ENCODE data around the gene PAFAH2.

DNA sequence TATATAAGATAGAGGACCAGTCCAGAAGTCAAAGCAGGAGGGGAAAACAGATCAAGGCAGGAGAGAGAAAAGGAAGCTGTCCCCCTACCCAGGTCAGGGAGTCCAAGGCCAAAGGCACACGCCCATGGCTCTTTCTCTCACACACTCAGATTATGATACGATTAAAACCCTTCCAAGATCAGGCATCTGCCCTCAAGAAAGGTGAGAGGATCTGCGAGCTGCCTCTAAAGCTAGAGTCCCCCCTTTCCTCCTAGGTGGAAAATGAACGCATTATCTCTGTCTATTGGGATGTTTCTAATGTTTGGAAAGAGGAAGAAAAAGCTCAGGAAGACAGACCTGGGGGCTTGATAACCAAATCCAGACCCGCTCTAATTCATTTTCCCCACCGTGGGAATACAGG is 7.6 kb downstream of the PAFAH2 start:
- TF ChIP-seq, protein P1, sequence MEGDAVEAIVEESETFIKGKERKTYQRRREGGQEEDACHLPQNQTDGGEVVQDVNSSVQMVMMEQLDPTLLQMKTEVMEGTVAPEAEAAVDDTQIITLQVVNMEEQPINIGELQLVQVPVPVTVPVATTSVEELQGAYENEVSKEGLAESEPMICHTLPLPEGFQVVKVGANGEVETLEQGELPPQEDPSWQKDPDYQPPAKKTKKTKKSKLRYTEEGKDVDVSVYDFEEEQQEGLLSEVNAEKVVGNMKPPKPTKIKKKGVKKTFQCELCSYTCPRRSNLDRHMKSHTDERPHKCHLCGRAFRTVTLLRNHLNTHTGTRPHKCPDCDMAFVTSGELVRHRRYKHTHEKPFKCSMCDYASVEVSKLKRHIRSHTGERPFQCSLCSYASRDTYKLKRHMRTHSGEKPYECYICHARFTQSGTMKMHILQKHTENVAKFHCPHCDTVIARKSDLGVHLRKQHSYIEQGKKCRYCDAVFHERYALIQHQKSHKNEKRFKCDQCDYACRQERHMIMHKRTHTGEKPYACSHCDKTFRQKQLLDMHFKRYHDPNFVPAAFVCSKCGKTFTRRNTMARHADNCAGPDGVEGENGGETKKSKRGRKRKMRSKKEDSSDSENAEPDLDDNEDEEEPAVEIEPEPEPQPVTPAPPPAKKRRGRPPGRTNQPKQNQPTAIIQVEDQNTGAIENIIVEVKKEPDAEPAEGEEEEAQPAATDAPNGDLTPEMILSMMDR (IDR thresholded peaks at IDR 0.05): no peak
- TF ChIP-seq ZFX (IDR thresholded peaks at IDR 0.05; ENCODE audit: borderline replicate concordance): no peak

All from 22Rv1 (cell line).